ENCODE data around the gene ZNF841. TPM values are rescaled to one million over a fixed set of nuclear protein-coding genes. Genes with fewer than 3 reads are reported as not detected.

The ZNF841 gene
- total and polyA plus RNA-seq, 2 of the 13 experiments (the other 11 are each of a cell fraction or from before 2014, with no cell fraction given), result 6.2 to 14.2 TPM

GRCh38 chr19:52039169-52039568 lies 56.4 kb downstream of the ZNF841 start (continued):
- TF ChIP-seq ZKSCAN1 (IDR thresholded peaks at IDR 0.05; ENCODE audit: low read length) (no peak), CAMTA2 (CRISPR knock-in tag; IDR thresholded peaks at IDR 0.05; ENCODE audit: borderline replicate concordance) (no peak), ZNF775 (CRISPR knock-in tag; IDR thresholded peaks at IDR 0.05; ENCODE audit: borderline replicate concordance) (no peak), HNRNPUL1 (IDR thresholded peaks at IDR 0.05; ENCODE audit: low read depth, low read length) (no peak)

- Histone ChIP-seq H3K27ac (ENCODE audit: extremely low read length, insufficient read depth, low read length) (no peak overlapping the region), H3K27me3 (ENCODE audit: control insufficient read depth in 1 of 2, insufficient read depth in 2 of 2, low read length in 2 of 2) (no peaks in the 10 kb centered on the region), H3K79me2 (ENCODE audit: insufficient read depth, low read length) (peaks cover 2% of the 10 kb centered on the region), H3K4me3 (replicated peaks in 1 of 3; ENCODE audit: insufficient read depth in 1 of 3, low read depth in 2 of 3, low read length in 3 of 3) (no peak overlapping the region), H3K9me3 (ENCODE audit: low read length) (peaks cover 56% of the 10 kb centered on the region), H3K4me2 (ENCODE audit: low read depth, low read length) (no peak overlapping the region), H3K9ac (ENCODE audit: insufficient read depth, low read depth, low read length) (no peak overlapping the region), H4K20me1 (ENCODE audit: insufficient read depth, low read length) (no peaks in the 10 kb centered on the region), H2AFZ (ENCODE audit: low read length) (no peak overlapping the region), H3K4me1 (ENCODE audit: insufficient read depth, low read length) (peaks cover 7% of the 10 kb centered on the region), H3K36me3 (replicated peaks in 1 of 2; ENCODE audit: control insufficient read depth in 1 of 2, insufficient read depth in 2 of 2, low read length in 2 of 2) (peaks cover 24 to 59% of the 10 kb centered on the region in 2 experiments)
- no TSS peak for BruUV-seq (replicated peaks)
- ChIA-PET POLR2A (no interaction called here), CTCF (ENCODE audit: low intra/inter-chr PET ratio, low total read pairs) (no interaction called here)
- DNase-seq (ENCODE audit: low spot score) (no peak), ATAC-seq (no peak), FAIRE-seq (no peak)
- WGBS (ENCODE audit: low lambda C conversion rate), result 95% methylated on average over 12 of the region's 12 CpGs
- in situ Hi-C loops (cut with HindIII; ENCODE audit: extremely low pct_ligation_motif_present, low pct_unique_long_range_greater_than_20kb), result no loop called here
- intact Hi-C loops (cut with micrococcal nuclease; ENCODE audit: unreplicated experiment), result no loop called here
- no peak for TF ChIP-seq ZNF333 (CRISPR knock-in tag; IDR thresholded peaks at IDR 0.05; ENCODE audit: borderline replicate concordance)
- TF ChIP-seq ZNF251 (CRISPR knock-in tag; IDR thresholded peaks at IDR 0.05), result no peak
- TF ChIP-seq ZNF589 (CRISPR knock-in tag; conservative IDR thresholded peaks at IDR 0.05), result no peak
- TF ChIP-seq, protein P1, sequence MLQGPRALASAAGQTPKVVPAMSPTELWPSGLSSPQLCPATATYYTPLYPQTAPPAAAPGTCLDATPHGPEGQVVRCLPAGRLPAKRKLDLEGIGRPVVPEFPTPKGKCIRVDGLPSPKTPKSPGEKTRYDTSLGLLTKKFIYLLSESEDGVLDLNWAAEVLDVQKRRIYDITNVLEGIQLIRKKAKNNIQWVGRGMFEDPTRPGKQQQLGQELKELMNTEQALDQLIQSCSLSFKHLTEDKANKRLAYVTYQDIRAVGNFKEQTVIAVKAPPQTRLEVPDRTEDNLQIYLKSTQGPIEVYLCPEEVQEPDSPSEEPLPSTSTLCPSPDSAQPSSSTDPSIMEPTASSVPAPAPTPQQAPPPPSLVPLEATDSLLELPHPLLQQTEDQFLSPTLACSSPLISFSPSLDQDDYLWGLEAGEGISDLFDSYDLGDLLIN (CRISPR knock-in tag; IDR thresholded peaks at IDR 0.05; ENCODE audit: borderline replicate concordance), result no peak
- no peak for TF ChIP-seq SALL2 (CRISPR knock-in tag; IDR thresholded peaks at IDR 0.05)
- TF ChIP-seq, protein P2, sequence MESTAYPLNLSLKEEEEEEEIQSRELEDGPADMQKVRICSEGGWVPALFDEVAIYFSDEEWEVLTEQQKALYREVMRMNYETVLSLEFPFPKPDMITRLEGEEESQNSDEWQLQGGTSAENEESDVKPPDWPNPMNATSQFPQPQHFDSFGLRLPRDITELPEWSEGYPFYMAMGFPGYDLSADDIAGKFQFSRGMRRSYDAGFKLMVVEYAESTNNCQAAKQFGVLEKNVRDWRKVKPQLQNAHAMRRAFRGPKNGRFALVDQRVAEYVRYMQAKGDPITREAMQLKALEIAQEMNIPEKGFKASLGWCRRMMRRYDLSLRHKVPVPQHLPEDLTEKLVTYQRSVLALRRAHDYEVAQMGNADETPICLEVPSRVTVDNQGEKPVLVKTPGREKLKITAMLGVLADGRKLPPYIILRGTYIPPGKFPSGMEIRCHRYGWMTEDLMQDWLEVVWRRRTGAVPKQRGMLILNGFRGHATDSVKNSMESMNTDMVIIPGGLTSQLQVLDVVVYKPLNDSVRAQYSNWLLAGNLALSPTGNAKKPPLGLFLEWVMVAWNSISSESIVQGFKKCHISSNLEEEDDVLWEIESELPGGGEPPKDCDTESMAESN (CRISPR knock-in tag; conservative IDR thresholded peaks at IDR 0.05), result no peak
- no peak for TF ChIP-seq ZNF331 (CRISPR knock-in tag; IDR thresholded peaks at IDR 0.05)
- TF ChIP-seq SAFB2 (CRISPR knock-in tag; IDR thresholded peaks at IDR 0.05; ENCODE audit: borderline replicate concordance, low read depth), result no peak
- TF ChIP-seq ZNF674 (CRISPR knock-in tag; IDR thresholded peaks at IDR 0.05; ENCODE audit: low read depth), result no peak
- no peak for TF ChIP-seq NPAS2 (CRISPR knock-in tag; IDR thresholded peaks at IDR 0.05; ENCODE audit: borderline replicate concordance)
- TF ChIP-seq, protein P3, sequence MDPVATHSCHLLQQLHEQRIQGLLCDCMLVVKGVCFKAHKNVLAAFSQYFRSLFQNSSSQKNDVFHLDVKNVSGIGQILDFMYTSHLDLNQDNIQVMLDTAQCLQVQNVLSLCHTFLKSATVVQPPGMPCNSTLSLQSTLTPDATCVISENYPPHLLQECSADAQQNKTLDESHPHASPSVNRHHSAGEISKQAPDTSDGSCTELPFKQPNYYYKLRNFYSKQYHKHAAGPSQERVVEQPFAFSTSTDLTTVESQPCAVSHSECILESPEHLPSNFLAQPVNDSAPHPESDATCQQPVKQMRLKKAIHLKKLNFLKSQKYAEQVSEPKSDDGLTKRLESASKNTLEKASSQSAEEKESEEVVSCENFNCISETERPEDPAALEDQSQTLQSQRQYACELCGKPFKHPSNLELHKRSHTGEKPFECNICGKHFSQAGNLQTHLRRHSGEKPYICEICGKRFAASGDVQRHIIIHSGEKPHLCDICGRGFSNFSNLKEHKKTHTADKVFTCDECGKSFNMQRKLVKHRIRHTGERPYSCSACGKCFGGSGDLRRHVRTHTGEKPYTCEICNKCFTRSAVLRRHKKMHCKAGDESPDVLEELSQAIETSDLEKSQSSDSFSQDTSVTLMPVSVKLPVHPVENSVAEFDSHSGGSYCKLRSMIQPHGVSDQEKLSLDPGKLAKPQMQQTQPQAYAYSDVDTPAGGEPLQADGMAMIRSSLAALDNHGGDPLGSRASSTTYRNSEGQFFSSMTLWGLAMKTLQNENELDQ (CRISPR knock-in tag; IDR thresholded peaks at IDR 0.05; ENCODE audit: borderline replicate concordance), result no peak
- no peak for TF ChIP-seq ZBTB44 (CRISPR knock-in tag; IDR thresholded peaks at IDR 0.05)
Observed at GRCh38 chr19:52034051-52034728, 61.4 kb downstream of the ZNF841 start.

All from HepG2 (cell line).